Pancreas (tissue), 10 donors: Measurements from ENCODE around the gene INPP5A. TPM values are rescaled to one million over a fixed set of nuclear protein-coding genes. Genes with fewer than 3 reads are reported as not detected.

ENCODE experiments used
- ATAC-seq, 4 donors: fragments of 200-7000 bp; cut with Tn5 transposase; one replicate each; pipeline versions ENCODE4 v1.8.0 to v1.9.1; 2020; ENCODE audit warnings: mild to moderate bottlenecking in 4 of 4, moderate library complexity in 4 of 4
- DNase-seq, 6 donors: peaks; one replicate each; pipeline ENCODE4 v3.0.0-alpha.2; 2020
- FAIRE-seq: peaks from 2 replicates; lab custom pipeline; 2012; peaks lifted over from hg19 to GRCh38; lab: Jason Lieb, UNC
- H3K27ac ChIP-seq, 4 donors: fragments of 200-600 bp; sonication (generic); 1 replicate in 3 of 4; 2 replicates in 1 of 4; pipeline versions ENCODE4 v1.5.0 to v1.8.0; 2020
- H3K27me3 ChIP-seq, 4 donors: fragments of 200-600 bp; one replicate each; pipeline ENCODE4 v1.8.0; 2021
- H3K36me3 ChIP-seq, 3 donors: fragments of 200-600 bp; sonication (generic) in 1 of 3; one replicate each; pipeline versions ENCODE4 v1.5.0 to v1.8.0; 2020 to 2021
- H3K4me1 ChIP-seq, 3 donors: fragments of 200-600 bp; one replicate each; pipeline ENCODE4 v1.8.0; 2021
- H3K4me3 ChIP-seq, 4 donors: fragments of 200-600 bp; sonication (generic) in 2 of 4; one replicate each; pipeline versions ENCODE4 v1.5.0 to v1.8.0; 2020 to 2021
- H3K9me3 ChIP-seq, 4 donors: fragments of 200-600 bp; one replicate each; pipeline ENCODE4 v1.8.0; 2021
- CTCF ChIP-seq, 4 donors: fragments of 200-600 bp; sonication (generic) in 3 of 4; IDR thresholded peaks; one replicate each; pipeline versions ENCODE4 v1.5.0 to v1.8.0; 2021; ENCODE audit warnings: antibody characterized with exemption in 4 of 4
- WGBS, 2 donors: extraction: QIAGEN DNeasy Blood & Tissue Kit; methylation state at CpG; one replicate each; pipeline ENCODE4 v1.1.7; 2013; 5-methylcytosine and 5-hydroxymethylcytosine counted together
- intact Hi-C, 3 donors: fragments of 100-400 bp; cut with DNase I; formaldehyde crosslinking; loops; one replicate each; pipeline versions ENCODE4 v1.11.1 to v1.14.2; 2022
- polyA plus RNA-seq, 2 donors: library from polyadenylated mRNA; stranded (reverse); fragments of 200-250 nt; gene quantifications; one replicate each; pipeline ENCODE4 v1.2.3, GENCODE V29; 2013
- total RNA-seq, 6 donors: library from RNA; stranded (reverse); fragmentation: NEBNext Ultra II Directional in 4 of 6; extraction: Animal tissue kit (Norgen Biotek cat#: 25700) in 4 of 6; gene quantifications; one replicate each; pipeline versions ENCODE4 v1.2.1 to v1.2.4, GENCODE V29; 2021 to 2023
- donor health status: healthy with polysubstance abuse.
- donor health status: DM: no; HTN: no; CAD: no; lungs with moderate emphysema.
- donor health status: DM: no; HTN: no; CAD: no.
- donor health status: control.
- donor health status: control.
- donor health status: Bipolar disorder and iron deficiency.
- donor health status: DM: yes; HTN: yes; CAD: no.
- donor health status: DM: no; HTN: no; CAD: no.
- donor health status: DM: no; HTN: no; CAD: no.
- donor health status: DM: yes; HTN: yes; CAD: no.

INPP5A gene
- total and polyA plus RNA-seq, 8 donors = 5.9 to 15.6 (median 11.3) TPM

- no peaks in the 10 kb centered on the region for H3K27me3 ChIP-seq
- H3K4me3 ChIP-seq = no peak overlapping the region
- H3K9me3 ChIP-seq = no peaks in the 10 kb centered on the region
- intact Hi-C loops = no loop called here
- no peak for TF ChIP-seq CTCF (IDR thresholded peaks at IDR 0.05)
- H3K36me3 ChIP-seq = no peaks in the 10 kb centered on the region
- ATAC-seq (peak; percentile 95 to 97 (median 96)), DNase-seq (peak; percentile 81 to 95 (median 91)), FAIRE-seq (no peak)
- peaks cover 6 to 15% (median 10%) of the 10 kb centered on the region in 3 donors for H3K4me1 ChIP-seq
- peak overlapping the region; percentile 59 to 75 (median 65) for H3K27ac ChIP-seq
- 15 to 24% methylated on average over 17 of the region's 17 CpGs for WGBS, 2 donors
Measured at GRCh38 chr10:132676193-132676891, 138.8 kb downstream of the INPP5A start.

GRCh38 chr10:132677096-132677472 lies 139.5 kb downstream of the INPP5A start:
- no peak for TF ChIP-seq CTCF (IDR thresholded peaks at IDR 0.05)
- no peaks in the 10 kb centered on the region for H3K36me3 ChIP-seq
- ATAC-seq (peak in 2 of 4 donors; percentile 3 to 5), FAIRE-seq (no peak), DNase-seq (no peak)
- intact Hi-C loops = no loop called here
- H3K27ac ChIP-seq = peak overlapping the region; percentile 59 to 75 (median 65)
- no peaks in the 10 kb centered on the region for H3K9me3 ChIP-seq
- 80 to 98% methylated on average over 4 of the region's 4 CpGs for WGBS, 2 donors
- H3K4me3 ChIP-seq = no peak overlapping the region
- H3K4me1 ChIP-seq = peaks cover 6 to 15% (median 10%) of the 10 kb centered on the region in 3 donors
- no peaks in the 10 kb centered on the region for H3K27me3 ChIP-seq

- Histone ChIP-seq H3K4me1 (peaks cover 6 to 15% (median 10%) of the 10 kb centered on the region in 3 donors), H3K9me3 (no peaks in the 10 kb centered on the region), H3K27me3 (no peaks in the 10 kb centered on the region), H3K27ac (peak overlapping the region in 2 of 4 donors; percentile 60 to 70), H3K36me3 (no peaks in the 10 kb centered on the region), H3K4me3 (no peak overlapping the region)
- intact Hi-C loops = no loop called here
- FAIRE-seq = no peak
- no peak for TF ChIP-seq CTCF (IDR thresholded peaks at IDR 0.05)
- DNase-seq = peak in 2 of 6 donors; percentile 14 to 51
- peak in 1 of 4 donors; percentile 6 for ATAC-seq
- WGBS, 2 donors = 91 to 92% methylated on average over 36 of the region's 36 CpGs
Measured at GRCh38 chr10:132677473-132678227, 140.1 kb downstream of the INPP5A start.

GRCh38 chr10:132678436-132679216 lies 141.0 kb downstream of the INPP5A start:
- FAIRE-seq (no peak), ATAC-seq (no peak), DNase-seq (peak in 2 of 6 donors; percentile 11 to 21)
- intact Hi-C loops = no loop called here
- Histone ChIP-seq H3K27me3 (no peaks in the 10 kb centered on the region), H3K4me3 (no peak overlapping the region), H3K4me1 (peaks cover 6 to 17% (median 10%) of the 10 kb centered on the region in 3 donors), H3K36me3 (no peaks in the 10 kb centered on the region), H3K27ac (no peak overlapping the region), H3K9me3 (no peaks in the 10 kb centered on the region)
- TF ChIP-seq CTCF (IDR thresholded peaks at IDR 0.05) = no peak
- whole genome bisulfite sequencing, 2 donors = 87 to 95% methylated on average over 13 of the region's 13 CpGs
